HG03432 (cell line): ENCODE measurements around the gene ZNF138.
"Not testable (repeated sequence)": the region's sequence is repeated elsewhere in the genome, so short reads cannot be mapped to it uniquely, and the experiment has no call there.

Experiments
- ATAC-seq: cut with Tn5 transposase; IDR thresholded peaks from one replicate; pipeline ENCODE4 v1.9.1; 2021; ENCODE audit warnings: mild to moderate bottlenecking, moderate library complexity; ENCODE audit not compliant: unreplicated experiment

The ZNF138 gene

DNA sequence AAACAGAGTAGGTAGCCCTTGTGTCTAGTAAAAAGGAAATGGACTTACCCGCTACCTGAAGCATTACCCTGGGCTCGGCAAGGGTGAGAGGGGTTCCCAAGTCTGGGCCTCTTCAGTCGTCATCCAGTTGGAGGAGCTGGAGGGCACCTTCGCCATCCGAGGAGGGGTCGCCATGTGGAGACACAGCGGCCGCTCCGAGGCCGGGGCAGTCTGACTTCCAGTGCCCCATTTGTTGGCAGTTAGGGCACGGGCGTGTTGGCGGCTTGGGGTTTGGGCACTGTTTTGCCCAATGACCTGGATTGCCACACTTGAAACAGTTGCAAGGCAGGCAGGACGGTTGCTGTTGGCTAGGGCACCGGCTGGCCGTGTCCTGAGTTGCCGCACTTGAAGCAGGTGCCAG, 43.8 kb downstream of the ZNF138 start:
- ATAC-seq, result not testable (repeated sequence)

DNA sequence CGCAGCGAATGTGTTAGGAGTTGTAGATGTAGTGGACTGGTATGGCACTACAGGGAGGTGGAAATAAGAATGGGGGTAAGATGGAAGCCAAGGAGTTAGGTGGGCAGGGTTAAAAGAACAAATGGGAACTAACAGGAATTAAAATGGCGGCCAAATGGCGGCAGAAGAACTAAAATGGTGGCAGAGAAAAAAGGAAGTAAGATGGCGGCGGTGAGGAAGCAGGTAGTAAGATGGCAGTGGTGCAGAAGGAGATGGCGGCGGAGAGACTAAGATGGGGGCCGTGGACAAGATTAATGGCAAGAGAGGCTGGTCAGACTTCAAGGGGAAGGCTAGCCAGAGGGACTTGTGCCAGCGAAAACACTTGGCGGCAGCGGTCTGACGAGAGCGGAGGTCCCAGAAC, 44.5 kb downstream of the ZNF138 start:
- ATAC-seq, result no peak

DNA sequence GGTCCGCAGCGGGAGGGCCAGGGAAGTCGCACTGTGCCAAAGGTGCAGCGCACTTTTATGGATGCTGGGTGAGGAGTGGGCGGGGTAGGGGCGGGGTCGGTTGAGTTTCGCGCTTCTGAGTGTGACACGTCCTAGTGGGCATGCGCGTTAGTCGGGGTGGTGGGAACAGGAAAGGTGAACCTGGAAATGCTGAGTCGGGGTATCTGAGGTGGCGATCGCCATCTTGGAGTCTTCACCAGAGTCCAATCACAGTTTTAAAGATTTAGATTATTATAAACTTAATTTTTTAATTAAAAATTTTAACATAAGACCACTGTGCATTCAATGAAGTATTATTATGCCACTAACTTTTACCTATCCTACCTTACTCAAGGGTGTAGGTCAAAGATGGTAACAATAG, 45.7 kb downstream of the ZNF138 start:
- ATAC-seq, result no peak

DNA sequence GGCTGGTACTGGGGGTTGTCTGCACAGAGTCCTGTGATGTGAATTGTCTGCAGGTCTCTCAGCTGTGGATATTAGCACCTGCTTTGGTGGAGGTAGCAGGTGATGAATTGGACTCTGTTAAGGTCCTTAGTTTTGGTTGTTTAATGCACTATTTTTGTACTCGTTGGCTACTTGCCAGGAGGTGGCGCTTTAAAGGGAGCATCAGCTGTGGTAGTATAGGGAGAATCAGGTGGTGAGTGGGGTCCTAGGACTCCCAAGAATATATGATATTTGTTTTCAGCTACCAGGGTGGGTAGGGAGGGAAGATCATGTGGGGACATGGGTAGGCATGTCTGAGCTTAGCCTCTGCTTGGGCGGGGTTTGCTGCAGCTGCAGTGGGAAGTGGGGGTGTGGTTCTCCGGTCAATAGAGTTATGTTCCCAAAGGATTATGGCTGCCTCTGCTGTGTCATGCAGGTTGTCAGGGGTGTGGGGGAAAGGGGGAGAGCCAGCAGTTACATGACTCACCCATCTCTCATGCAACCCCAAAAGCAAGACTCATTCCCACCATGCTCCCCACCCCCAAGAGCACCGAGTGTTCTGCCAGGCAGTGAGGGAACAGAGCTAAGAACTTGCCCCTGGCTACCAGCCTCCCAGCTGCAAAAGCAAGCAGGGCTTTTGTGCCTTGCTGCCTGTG, 55.2 kb downstream of the ZNF138 start:
- no peak for ATAC-seq

DNA sequence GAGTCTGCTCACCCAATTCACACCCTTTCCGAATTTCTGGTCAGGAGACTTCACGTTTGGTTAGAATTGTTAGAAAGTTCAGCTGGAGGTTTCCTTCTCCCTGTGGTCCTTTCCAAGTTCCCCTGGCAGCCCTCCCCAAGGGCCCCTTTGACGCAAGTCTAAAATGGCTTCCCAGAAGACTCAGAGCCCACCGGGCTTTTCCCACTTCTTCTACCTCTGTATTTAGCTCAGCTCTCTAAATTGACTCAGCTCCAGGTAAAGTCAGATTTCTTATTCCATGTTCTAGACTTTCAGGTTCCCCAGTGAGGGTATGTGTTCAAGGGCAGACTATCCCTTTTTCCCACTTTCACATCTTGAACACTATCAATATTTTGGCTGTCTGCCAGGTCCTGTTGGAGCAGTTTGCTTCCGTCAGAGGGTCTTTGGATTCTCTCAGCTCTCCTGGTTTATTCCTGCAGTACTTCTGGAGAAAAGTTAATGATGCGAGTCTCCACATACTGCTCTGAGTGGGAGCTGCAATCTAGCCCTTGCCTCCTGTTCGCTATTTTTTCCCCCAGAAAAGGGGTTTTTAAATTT, 55.8 kb downstream of the ZNF138 start:
- no peak for ATAC-seq

DNA sequence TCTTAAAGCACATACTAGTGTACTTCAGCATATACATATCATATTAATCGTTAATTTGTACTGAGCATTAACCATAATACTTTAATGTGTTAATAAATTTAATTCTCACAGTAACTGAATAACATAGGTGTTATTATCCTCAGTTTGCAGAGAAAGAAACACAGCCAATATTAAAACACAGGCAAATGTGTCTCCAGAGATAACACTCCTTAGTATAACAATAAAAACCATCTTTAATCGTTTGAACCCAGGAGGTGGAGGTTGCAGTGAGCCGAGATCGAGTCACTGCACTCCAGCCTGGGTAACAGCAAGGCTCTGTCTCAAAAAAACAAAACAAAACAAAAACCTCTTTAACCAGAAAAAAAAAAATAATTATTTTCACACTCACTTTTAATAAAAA, 59.5 kb downstream of the ZNF138 start:
- ATAC-seq, result no peak

DNA sequence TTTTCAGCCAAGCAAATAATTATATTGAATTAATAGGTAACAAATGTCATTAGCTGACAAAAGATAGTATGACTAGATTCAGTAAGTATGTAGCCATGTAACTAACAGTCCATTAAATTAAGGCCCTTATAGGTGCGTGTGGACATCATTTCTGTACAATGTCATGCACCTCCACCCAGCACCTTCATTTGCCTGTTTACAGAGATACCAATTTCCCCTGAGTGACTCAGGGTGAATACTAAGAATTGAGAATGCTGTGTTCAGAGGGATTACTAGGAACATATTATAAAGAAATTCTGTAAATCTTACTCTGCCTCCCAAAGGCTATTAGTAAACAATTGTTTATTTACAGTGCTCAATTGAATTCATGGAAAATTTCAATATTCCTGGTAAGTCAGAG, 60.7 kb downstream of the ZNF138 start:
- ATAC-seq, result no peak

DNA sequence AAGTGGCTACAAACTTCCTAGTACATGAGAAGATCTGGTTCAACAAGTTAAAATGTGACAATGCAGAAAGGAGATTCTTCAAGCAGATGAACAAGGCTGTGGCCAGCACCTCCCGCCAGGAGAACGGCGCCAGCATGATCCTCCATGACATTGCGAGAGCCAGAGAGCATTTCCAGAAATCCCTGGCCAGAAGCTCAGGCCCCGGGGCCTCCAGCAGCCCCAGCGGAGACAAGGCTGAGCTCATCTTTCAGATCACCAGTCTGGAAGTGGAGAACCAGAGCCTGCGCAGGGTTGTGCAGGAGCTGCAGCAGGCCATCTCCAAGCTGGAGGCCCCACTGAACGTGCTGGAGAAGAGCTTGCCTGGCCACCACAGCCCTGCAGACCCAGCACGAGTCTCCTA, 68.8 kb downstream of the ZNF138 start:
- no peak for ATAC-seq

DNA sequence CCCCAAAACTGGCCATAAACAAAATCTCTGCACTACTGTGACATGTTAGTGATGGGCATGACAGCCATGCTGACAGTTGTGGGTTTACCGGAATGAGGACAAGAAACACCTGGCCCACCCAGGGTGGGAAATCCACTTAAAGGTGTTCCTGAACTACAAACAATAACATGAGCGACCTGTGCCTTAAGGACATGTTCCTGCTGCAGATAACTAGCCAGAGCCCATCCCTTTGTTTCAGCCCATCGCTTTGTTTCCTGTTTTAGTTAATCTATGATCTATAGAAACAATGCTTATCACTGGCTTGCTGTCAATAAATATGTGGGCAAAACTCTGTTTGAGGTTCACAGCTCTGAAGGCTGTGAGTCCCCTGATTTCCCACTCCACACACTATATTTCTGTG, 69.3 kb downstream of the ZNF138 start:
- not testable (repeated sequence) for ATAC-seq

DNA sequence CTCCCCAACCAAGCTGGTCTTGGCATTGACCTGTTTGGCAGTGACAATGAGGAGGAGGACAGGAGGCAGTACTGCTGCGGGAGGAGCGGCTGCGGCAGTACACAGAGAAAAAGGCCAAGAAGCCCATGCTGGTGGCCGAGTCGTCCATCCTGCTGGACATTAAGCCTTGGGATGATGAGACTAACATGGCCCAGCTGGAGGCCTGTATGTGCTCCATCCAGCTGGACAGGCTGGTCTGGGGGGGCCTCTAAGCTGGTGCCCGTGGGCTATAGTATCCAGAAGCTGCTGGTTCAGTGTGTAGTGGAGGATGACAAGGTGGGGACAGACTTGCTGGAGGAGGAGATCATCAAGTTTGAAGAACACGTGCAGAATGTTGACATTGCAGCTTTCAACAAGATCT, 69.7 kb downstream of the ZNF138 start:
- no peak for ATAC-seq

DNA sequence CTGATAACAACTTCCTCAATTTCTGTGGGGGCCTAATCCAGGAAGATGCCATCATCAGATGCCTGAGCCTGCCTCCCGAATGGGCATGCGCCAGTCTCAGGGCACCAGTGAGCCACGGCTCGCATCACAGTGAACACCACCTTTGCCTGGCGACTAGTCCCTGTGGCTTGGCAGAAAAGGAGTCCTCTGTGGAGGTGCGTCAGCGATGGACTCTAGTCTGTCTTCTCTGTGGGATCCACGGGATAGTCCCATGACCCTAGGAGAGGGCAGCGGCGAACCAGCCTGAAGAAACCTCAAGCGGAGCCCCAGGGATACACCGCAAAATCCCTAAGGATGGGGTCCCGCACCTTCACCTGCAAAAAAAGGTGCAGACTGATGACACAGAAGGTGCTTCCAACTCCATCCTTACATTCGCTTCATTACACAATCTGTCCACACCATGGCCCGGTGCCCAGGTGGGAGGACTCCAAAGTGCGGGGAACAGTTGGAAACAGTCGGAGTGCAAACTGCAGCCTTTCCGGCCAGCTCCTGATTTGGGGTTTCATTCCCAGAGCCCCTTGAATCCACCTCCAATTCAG, 73.7 kb downstream of the ZNF138 start:
- ATAC-seq, result no peak

DNA sequence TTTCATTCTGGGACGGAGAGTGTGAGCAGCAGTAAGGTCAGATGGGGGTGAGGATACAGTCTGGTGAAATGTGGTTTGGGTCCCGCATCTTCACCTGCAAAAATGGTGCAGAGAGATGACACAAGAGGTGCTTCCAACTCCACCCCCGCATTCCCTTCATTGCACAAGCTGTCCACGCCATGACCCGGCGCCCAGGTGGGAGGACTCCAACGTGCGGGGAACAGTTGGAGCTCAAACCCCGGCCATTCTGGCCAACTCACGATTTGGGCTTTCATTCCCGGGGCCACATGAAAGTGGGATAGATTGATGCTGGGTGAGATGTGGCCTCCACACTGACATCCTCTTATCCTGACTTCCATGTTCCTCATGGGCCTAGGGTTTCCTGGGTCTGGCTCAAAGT, 74.3 kb downstream of the ZNF138 start:
- no peak for ATAC-seq

DNA sequence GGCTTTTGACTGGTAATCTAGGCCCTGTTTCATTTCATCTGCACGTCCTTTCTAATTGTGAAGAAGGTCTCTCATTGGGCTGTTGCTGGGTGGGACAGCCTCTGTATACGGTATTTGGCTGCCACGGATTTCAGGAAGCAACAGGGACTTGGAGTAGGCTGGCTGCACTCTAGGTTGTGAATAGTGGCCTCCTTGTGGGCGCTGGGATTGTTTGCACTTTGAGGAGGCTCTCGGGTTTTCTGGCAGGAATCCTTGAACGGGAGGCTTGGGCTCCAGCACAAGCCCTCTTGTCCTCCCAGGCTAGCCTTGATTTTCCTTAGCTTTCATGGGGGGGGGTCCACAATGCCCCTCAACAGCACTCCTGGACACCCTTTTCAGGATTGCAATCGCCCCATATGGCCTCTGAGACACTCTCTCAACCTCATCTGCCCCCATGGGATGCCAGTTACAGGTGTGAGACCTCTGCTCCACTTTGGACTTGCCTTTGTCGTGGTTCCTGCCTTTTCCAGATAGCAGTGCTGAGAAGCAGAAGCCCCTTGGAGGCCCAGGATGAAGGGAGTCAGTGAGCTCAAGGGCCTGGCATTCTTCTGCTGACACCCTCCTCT, 75.0 kb downstream of the ZNF138 start:
- no peak for ATAC-seq

DNA sequence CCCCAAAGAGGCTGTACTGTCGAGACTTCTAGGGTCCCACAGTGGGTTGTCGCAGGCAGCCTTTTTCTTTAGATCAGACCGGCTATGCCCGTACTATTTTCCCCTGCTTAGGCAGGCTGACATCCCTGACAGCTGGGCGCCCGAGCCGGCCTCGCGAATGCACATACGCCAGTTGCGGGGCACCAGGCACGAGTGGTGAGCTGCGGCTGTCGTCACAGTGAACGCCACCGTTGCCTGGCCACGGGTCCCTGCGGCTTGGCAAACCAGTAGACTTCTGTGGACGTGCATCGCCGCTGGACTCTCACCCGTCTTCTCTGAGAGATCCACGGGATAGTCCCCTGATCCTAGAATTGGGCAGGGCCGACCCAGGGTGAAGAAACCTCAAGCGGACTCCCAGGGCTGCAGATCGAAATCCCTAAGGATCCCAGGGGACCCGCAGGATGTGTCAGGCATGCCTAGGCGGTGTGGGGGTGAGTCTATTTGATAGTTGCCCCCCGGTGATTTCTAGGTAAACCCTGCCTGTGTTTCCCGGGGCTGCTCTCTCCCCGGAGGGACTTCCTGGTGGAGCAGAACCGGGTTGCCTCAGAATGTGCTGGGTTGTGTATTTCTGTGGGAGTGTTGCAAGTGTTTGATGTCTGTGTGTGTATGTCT, 75.8 kb downstream of the ZNF138 start:
- ATAC-seq, result no peak

DNA sequence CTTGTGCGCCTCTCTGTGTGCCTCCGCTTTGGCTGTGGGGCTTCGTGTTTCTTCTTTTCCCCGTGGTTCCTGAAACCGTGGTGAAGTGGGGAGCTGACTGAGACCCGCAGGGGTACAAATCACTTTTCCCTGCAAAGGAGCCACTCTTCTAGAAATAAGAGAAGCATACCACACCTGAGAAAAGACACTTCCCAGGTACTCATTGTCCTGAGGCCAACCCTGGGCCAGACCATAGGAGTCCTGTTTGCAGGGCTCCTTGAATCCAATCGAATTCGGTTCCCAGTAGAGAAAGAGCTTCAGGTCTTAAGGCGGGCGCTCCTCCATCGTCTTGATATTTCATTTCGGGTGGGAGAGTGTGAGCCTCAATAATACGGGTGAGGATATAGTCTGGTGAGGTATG, 76.4 kb downstream of the ZNF138 start:
- ATAC-seq, result no peak

DNA sequence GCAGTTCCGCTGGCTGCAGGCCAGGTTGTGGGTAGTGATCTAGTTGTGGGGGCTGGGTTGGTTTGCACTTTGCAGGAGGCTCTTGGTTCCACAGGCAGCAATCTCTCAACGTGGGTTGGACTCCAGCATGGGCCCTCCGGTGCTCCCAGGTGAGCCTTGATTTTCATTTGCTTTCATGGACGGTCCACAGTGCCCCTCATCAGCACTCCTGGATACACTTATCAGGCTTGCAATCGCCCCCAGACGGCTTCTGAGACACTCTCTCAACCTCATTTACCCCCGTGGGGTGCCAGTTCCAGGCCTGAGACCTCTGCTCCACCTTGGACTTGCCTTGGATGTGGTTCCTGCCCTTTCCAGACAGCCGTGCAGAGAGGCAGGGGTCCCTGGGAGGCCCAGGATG, 77.5 kb downstream of the ZNF138 start:
- ATAC-seq, result no peak

DNA sequence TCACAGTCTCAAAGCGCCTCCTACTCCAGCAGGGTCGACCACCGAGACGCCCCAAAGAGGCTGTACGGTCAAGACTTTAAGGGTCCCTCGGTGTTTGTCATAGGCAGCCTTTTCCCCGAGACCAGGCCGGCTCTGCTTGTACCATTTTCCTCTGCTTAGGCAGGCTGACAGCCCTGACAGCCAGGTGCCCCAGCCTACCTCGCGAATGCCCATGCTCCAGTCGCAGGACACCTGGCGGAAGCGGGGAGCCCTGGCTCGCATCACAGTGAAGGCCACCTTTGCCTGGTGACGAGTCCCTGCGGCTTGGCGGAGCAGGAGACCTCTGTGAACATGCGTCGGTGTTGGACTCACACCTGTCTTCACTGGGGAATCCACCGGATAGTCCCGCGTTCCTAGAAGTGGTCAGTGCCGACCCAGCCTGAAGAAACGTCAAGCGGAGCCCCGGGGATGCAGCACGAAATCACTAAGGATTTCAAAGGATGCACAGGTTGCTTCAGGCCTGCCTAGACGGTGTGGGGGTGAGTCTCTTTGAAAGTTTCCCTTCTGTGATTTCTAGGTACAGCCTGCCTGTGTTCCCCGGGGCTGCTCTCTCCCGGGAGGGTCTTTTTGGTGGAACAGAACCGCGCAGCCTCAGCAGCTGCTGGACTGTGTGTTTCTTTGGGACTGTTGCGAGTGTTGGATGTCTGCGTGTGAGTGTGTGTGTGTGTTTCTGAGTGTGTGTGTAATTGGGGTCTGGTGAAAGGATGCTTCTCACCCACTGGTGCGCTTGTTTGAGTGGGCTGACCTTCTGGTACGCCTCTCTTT, 78.3 kb downstream of the ZNF138 start:
- no peak for ATAC-seq

DNA sequence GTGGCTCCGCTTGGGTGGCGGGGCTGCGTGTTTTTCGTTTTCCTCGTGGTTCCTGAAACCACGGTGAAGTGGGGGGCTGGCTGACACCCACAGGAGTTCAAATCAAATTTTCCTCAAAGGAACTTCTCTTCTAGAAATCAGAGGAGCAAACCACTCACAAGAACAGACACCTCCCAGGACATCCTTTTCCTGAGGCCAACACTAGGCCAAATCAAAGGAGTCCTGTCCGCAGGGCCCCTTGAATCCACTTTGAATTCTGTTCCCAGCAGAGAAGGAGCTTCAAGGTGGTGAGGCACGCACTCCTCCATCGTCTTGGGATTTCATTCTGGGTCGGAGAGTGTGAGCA, 78.9 kb downstream of the ZNF138 start:
- no peak for ATAC-seq

DNA sequence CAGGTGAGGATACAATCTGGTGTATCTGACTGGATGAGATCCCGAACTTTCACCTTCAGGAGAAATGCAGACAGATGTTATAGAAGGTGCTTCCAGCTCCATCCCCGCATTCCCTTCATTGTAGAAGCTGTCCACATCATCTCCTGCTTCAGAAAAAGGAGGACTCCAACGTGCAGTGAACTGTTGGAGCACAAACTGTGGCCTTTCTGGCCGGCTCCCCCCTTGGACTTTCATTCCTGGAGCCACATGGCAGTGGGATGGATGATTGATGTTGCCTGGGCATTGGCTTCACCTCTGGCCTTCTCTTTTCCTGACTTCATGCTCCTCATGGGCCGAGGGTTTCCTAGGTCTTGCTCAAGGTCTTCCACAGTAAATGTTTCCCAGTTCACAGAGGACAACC, 79.3 kb downstream of the ZNF138 start:
- no peak for ATAC-seq

DNA sequence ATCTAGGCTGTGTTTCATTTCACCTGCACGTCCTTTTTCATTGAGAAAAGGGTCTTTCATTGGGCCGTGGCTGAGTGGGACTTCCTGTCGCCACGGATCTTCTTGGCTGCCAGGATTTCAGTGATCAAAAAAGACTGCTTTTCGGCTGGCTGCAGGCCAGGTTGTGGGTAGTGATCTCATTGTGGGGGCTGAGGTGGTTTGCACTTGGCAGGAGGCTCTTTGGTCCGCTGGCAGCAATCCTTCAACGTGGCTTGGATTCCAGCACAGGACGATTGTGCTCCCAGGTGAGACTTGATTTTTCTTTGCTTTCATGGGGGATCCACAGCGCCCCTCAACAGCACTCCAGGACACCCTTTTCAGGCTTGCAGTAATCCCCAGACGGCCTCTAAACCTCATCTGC, 79.9 kb downstream of the ZNF138 start:
- no peak for ATAC-seq

DNA sequence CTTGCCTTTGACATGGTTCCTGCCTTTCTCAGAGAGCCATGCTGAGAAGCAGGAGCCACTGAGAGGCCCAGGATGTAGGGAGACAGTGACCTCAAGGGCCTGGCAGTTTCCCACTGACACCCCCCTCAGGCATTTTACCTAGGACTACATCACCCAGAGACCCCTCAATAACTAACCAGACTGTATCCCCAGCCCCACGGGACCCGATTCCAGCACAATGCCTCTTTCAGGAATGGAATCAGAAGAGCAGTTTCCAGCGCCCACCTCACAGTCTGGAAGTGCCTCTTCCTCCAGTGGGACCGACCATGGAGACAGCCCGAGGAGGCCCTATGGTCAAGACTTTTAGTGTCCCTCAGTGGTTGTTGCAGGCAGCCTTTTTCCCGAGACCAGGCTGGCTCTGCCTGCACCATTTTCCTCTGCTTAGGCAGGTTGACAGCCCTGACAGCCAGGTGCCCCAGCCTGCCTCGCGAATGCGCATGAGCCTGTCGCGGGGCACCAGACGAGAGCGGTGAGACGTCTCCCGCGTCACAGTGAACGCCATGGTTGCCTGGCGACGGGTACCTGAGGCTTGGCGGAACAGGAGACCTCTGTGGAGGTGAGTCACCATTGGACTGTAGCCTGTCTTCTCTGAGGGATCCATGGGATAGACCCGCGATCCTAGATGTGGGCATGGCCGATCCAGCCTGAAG, 80.5 kb downstream of the ZNF138 start:
- ATAC-seq, result no peak
